GM18951 (cell line): ENCODE data around the gene TRPM3.

Experiments used
- POLR2A ChIP-seq: IDR thresholded peaks from 4 replicates; pipeline ENCODE4 v1.6.1; 2011; ENCODE audit warnings: mild to moderate bottlenecking; ENCODE audit not compliant: insufficient read length, insufficient read depth; ENCODE audit errors: extremely low read depth
- in situ Hi-C: fragments of 300-500 bp; cut with MboI; formaldehyde crosslinking; loops from one replicate; pipeline ENCODE4 v1.12.0; 2022; ENCODE audit warnings: low sequenced_read_pairs, mixed read lengths, inconsistent platforms; ENCODE audit not compliant: unreplicated experiment

TRPM3 gene

DNA sequence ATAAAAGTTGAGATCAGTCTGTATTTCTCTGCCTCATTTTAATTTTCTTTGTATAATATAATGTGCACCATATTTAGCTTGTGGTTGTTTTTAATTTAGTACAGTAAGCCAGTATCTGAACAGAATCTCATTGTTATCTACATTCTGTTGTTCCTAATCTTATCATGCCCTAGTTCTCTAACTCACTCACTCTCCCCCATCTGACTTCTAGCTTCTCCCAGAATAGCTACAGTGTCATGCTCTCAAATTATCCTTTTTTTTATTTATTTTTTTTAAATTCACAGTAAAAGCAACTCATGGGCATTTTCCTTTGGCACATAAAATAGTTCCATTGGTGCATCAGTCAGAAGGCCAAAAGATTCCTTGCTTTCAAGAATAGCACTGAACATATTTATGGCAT is 156.6 kb downstream of the TRPM3 start:
- TF ChIP-seq POLR2A: no peak
- in situ Hi-C loops: no loop called here

DNA sequence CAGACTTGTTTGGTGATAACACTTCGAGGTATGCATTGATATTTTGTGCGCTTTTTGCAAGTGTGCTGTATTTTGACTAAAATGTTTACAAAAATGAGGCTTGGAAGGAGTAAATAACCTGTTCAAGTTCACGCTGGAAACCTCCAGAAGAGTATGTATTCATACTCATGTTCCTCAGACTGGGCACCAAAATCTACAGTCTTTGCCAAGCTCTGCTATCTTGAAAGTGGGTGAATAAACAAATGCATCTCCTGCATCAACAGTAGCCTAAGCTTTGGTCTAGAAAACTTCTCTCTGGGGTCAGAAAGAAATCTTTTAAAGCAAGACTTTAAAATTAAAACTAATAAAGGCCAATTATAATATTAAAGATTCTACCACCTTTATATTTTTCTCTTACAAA is 157.9 kb downstream of the TRPM3 start:
- no peak for TF ChIP-seq POLR2A
- in situ Hi-C loops: no loop called here

DNA sequence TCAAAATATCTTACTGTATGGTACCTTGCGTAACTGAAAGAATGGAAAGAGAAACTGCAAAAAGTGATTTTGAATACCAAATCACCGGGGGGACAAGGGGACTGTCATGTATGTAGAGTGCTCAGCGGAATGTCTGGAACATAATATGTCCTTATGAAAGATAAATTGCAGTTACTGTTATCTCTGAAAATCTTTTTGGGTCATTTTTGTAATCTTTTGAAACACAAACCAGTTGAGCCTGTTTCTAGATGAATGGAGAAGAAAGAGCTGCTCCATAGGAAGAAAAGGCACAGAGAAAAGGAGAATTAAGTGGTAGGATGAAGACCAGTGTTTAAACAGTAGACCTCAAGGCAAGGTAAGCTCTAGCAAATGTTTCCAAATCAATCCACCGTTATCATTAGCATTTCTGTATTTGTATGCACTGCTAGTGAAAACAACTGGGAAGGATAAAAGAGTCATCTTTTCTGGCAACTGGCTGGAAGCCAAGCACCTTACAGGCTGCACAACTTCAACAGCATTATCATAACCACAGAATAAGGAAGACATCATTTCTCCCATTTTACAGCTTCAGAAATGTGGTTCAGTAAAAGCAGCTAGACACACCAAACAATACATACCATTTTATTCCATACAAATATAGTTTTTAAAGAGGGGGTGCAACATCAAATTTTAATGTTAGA is 158.5 kb downstream of the TRPM3 start:
- TF ChIP-seq POLR2A: no peak
- in situ Hi-C loops: no loop called here

DNA sequence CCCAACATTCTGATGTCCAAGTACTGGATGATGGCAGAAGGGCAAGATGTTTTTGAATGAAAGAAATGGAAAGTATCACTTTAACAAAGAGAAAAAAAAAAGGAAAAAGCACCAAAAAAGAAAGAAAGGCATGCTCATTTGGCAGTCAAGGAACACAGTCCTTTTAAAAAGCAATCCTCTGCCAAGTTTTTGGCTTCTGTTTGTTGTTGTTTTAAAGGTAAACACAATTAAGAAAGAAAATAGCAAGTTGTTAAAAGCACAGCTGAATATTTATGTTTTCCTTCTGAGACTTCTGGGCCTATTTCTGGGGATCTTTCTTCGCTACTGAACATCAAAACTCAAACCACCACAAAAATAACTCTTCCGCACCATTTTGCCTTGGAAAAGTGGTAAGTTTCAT is 162.1 kb downstream of the TRPM3 start:
- in situ Hi-C loops: no loop called here
- TF ChIP-seq POLR2A: no peak

DNA sequence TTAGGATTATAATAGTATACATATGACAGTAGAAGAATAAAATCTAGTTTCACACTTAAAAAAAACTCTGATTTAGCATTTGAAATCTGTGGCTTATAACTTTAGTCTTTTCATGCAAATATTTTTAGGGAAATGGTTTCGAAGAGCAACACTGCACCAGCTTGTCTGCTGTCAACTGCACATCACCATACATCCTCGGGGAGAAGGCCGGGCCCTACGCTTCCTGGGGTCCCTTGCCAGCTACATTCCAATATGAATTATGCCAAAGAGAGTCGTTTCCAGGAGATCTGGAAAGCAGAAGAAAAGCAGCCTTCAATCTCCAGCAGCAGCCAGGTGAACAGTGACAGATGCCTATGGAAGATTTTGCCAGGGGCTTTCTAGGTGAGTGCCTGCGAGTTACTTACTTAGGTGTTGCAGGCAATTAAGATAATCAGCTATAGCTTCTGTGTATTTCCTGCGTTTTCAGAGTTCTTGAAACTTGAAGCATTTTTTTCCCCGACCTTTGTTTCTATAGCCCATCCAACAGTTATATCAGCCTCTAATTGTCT is 166.8 kb downstream of the TRPM3 start:
- TF ChIP-seq POLR2A: no peak
- in situ Hi-C loops: no loop called here

DNA sequence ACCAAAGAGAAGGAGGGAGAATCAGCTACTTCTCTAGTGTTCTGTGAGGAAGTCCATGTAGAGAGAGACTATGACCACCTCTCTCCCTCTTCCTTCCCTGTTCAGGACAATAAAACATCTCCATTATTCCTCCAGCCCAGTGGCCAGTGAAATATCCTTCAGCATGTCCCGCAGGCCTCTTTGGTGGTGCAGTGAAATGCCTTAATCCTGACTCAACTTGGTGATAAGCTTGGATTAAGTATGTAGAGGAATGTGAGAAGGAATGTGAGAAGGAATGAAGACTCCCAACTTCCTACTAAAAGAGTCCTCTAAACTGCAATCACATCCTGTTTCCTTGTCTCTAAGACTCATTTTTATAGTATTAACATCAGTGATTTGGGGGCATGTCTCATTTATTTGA is 167.3 kb downstream of the TRPM3 start:
- no peak for TF ChIP-seq POLR2A
- in situ Hi-C loops: no loop called here

DNA sequence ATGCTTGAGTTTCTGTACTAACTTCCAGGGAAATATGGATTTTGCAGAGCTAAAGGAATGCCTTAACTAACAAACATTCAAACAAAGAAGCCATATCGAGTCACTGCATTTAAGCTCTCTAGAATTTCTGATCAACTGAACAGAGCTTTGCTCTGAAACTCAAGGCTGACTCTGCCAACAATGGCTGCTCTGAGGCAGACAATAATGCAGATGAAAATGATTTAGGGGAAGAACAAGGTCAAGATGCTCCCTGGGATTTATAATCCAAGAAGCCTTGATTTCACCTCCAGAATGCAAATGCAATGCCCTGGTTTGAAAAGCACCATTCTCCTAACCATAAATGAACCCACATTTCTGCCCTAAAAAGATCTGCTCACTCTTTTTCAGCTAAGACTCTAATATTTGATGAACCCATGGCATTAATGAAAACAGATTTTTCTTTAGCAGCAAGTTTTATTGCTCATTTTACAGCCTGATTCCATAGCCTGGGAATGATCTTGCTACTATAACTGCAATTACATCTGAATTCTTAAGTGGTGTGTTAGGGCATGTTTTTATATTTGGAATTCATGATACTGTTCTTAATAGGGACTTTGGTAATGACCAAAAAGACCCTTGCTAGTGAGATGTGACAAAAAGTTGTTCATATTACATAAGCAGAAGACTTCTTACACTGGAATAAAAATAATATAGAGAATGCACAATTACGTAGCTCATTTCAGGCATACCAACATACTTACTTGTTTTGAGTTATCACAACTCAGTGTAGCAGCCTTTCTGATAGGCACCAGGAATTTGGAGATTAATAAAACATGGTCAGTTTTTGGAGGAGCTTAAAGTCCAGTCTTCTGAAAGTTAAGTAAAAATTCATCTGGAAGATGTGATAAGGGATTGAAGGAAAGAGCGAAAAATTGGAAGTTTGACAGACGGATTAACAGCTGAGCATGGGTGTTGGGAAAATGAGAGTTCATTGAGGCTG is 169.4 kb downstream of the TRPM3 start:
- in situ Hi-C loops: no loop called here
- no peak for TF ChIP-seq POLR2A

DNA sequence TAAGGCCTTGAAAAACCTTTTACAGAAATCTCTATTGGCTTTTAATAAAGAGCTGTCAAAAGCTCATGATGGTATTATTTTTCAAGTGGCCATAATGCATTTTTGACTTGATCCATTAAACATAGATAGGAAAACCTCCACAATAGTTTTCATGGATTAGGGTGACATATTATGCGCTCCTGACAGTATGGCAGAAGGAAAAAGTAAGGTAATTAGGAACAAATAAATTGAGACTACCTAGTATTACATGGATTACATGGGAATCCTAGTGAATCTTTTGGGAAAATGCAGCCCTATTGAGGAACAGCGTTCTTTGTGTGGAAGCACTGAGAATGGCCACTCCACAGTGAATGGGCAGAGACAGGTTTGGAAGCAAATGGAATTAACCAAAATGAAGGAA is 171.2 kb downstream of the TRPM3 start:
- TF ChIP-seq POLR2A: no peak
- in situ Hi-C loops: no loop called here

DNA sequence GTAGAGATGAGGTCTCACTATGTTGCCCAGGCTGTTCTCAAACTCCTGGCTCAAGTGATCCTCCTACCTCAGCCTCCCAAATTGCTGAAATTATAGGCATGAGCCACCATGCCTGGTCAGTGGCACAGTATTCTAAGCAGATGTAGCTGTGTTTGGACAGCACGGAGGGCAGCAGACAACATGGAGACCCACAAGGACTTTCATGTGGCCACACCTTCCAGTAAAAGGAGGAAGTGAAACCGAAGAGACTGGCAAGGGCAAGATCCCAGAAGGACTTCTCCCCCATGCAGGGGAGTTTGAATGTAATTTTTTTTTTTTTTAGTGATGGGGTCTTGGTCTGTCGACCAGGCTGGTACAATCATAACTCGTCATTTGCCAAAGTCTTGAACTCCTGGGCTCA is 172.2 kb downstream of the TRPM3 start:
- in situ Hi-C loops: no loop called here
- no peak for TF ChIP-seq POLR2A

DNA sequence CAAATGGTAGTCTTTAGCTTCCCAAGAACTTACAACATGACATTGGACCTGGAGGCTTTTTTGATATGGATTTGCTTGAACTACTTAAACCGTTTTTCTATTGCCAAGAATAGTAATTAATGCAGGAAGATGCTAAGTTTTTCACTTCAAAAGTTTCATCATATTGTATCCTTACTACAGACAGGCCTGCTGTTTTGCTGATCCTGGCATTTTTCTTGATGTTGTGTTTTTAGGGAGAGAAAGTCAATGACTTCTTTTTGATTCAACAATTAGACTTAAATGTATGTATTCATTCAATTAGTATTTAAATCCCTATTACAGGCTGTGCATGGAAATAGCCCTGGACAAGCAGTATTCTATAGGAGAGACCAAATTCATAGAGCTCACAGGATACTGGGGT is 172.7 kb downstream of the TRPM3 start:
- in situ Hi-C loops: no loop called here
- no peak for TF ChIP-seq POLR2A

DNA sequence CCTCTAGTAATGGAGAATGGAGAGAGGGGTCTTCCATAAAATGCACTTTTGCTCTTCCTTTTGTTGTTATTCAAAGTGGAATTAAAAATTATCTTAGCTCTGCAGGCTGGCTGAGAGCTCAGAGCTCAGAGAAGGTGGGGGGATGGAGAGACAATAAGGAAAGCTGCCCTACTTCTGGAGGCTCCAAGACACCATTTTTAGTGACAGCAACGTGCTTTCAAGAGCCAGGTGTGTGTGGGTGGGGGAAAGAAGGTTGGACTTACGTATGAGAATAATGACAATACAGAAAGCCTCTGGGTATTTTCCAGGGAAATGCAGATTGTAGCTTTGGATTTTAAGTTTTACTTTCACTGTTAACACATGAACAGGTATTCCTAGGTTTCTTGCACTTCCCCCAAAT is 173.9 kb downstream of the TRPM3 start:
- TF ChIP-seq POLR2A: no peak
- in situ Hi-C loops: no loop called here

DNA sequence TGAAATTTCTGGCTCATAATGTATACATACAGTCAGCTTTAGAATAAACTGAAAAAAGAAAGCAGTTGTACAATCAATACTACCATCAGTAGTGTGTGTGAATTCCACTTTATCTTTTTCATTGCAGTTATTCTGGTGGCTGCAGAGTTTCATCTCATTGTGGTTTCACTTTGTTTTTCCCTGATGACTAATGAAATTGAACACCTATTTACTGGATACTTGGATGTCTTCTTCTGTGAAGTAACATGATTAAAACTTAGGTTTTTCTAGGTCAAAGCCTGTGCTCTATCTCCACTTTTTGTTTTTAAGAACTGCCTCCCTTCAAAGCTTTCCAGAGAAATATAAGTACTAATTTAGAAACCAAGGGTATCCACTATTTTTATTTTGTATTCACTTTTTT is 174.3 kb downstream of the TRPM3 start:
- in situ Hi-C loops: no loop called here
- TF ChIP-seq POLR2A: no peak

DNA sequence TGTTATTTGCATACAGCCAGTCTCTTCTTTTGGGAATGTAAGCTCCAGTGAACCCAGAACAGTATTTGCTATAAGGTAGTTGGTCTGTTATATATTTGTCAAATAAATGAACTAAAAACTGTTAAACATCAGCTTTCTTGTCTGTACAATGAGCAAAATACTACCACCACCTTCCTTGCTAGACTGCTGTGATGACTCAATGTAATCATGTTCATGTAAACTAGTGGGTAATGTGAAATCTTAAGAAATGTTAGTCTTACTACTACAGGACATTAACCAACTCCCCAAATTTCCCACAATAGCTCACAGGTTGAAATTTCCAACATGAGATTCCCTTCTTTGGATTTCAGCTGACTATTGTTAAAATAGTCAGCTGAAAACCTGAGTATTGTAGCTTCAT is 176.1 kb downstream of the TRPM3 start:
- no peak for TF ChIP-seq POLR2A
- in situ Hi-C loops: no loop called here

DNA sequence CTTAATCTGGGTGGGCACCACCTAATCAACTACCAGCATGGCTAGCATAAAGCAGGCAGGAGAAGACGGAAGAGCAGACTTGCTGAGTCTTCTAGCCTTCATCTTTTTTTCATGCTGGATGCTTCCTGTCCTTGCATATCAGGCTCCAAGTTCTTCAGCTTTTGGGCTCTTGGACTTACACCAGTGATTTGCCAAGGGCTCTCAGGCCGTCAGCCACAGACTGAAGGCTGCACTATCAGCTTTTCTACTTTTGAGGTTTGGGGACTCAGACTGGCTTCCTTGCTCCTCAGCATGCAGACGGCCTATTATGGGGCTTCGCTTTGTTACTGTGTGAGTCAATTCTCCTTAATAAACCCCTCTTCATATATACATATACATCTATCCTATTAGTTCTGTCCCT is 180.2 kb downstream of the TRPM3 start:
- no peak for TF ChIP-seq POLR2A
- in situ Hi-C loops: no loop called here
